Ramos (cell line): ENCODE results near the gene ZNF699.
"Not testable (repeated sequence)": the region's sequence is repeated elsewhere in the genome, so short reads cannot be mapped to it uniquely, and the experiment has no call there.

ENCODE experiments used
- in situ Hi-C: fragments of 300-500 bp; cut with MboI; formaldehyde crosslinking; loops from one replicate; pipeline ENCODE4 v1.14.3; 2022; ENCODE audit warnings: low sequenced_read_pairs; ENCODE audit not compliant: unreplicated experiment

Gene ZNF699

DNA sequence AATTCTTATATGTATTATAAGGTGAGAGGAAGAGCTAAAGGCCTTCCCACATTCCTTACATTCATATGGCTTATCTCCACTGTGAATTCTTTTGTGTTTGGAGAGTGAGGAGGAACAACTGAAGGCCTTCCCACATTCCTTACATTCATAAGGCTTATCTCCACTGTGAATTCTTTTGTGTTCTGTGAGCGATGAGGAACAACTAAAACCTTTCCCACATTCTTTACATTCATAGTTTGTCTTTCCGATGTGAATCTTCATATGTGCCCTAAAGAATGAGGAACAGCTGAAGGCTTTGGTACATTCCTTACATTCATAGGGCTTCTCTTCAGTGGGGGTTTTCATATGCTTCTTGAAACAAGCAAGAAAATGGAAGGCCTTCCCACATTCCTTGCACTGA is 13.3 kb downstream of the ZNF699 start:
- in situ Hi-C loops: no loop called here

DNA sequence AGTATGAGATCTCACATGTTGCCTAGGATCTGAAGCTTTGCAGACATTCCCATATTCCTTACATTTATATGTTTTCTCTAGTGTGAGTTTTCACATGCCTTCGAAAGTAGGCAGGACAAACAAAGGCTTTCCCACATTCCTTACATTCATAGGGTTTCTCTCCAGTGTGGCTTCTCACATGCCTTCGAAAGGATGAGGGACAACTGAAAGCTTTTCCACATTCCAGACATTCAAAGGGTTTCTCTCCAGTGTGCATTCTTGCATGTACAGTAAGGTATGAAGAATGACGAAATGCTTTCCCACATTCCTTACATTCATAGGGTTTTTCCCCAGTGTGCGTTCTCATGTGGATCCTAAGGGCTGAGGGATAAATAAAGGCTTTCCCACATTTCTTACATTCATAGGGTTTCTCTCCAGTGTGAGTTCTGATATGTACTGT is 14.2 kb downstream of the ZNF699 start:
- in situ Hi-C loops: no loop called here

GRCh38 chr19:9289231-9289884 is 20.3 kb downstream of the ZNF699 start:
- in situ Hi-C loops: no loop called here

GRCh38 chr19:9283485-9283884 is 26.2 kb downstream of the ZNF699 start:
- in situ Hi-C loops: not testable (repeated sequence)

DNA sequence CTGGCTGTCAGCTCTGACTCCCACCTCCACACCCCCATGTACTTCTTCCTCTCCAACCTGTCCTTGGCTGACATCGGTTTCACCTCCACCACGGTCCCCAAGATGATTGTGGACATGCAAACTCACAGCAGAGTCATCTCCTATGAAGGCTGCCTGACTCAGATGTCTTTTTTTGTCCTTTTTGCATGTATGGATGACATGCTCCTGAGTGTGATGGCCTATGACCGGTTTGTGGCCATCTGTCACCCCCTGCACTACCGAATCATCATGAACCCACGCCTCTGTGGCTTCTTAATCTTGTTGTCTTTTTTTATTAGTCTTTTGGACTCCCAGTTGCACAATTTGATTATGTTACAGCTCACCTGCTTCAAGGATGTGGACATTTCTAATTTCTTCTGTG is 58.4 kb downstream of the ZNF699 start:
- in situ Hi-C loops: no loop called here

- in situ Hi-C loops: no loop called here
Measured at GRCh38 chr19:9250630-9251029, 59.0 kb downstream of the ZNF699 start, which contains the start of gene OR7E24. OR7E24 (plus strand) TSS chr19:9250930; CDS start chr19:9251044, 114 bp downstream.
